Liver (tissue), 3 donors: Measurements from ENCODE around the gene POLR3G.

ENCODE experiments used
- ATF3 ChIP-seq: IDR thresholded peaks from 2 replicates; pipeline ENCODE4 v1.6.1; 2016; ENCODE audit warnings: antibody characterized with exemption
- CTCF ChIP-seq: fragments of 150-350 bp; IDR thresholded peaks from 2 replicates; pipeline ENCODE4 v1.5.1; 2017; ENCODE audit warnings: improper control_type of control experiment, low read depth, low read length; ENCODE audit not compliant: missing input control
- EGR1 ChIP-seq, 2 donors: IDR thresholded peaks; 2 replicates each; pipeline ENCODE4 v1.6.1; 2016 to 2018; ENCODE audit warnings: antibody characterized with exemption in 2 of 2, low read depth in 2 of 2
- FOXA1 ChIP-seq: IDR thresholded peaks from 2 replicates; pipeline ENCODE4 v1.6.1; 2016; ENCODE audit warnings: antibody characterized with exemption
- GABPA ChIP-seq, 2 donors: IDR thresholded peaks in 1 of 2; conservative IDR thresholded peaks in 1 of 2; 2 replicates each; pipeline ENCODE4 v1.6.1; 2016; ENCODE audit warnings: antibody characterized with exemption in 2 of 2, mild to moderate bottlenecking in 1 of 2, moderate library complexity in 1 of 2
- HNF4A ChIP-seq, 2 donors: conservative IDR thresholded peaks; 2 replicates each; pipeline ENCODE4 v1.6.1; 2016; ENCODE audit warnings: antibody characterized with exemption in 2 of 2, mild to moderate bottlenecking in 2 of 2
- JUND ChIP-seq, 2 donors: IDR thresholded peaks; 2 replicates each; pipeline ENCODE4 v1.6.1; 2016; ENCODE audit warnings: antibody characterized with exemption in 2 of 2
- RAD21 ChIP-seq, 2 donors: IDR thresholded peaks; 2 replicates each; pipeline ENCODE4 v1.6.1; 2016; ENCODE audit warnings: antibody characterized with exemption in 2 of 2, mild to moderate bottlenecking in 2 of 2
- REST ChIP-seq: IDR thresholded peaks from 2 replicates; pipeline ENCODE4 v1.6.1; 2016; ENCODE audit warnings: antibody characterized with exemption, mild to moderate bottlenecking
- RXRA ChIP-seq, 2 donors: IDR thresholded peaks; 2 replicates each; pipeline ENCODE4 v1.6.1; 2017 to 2018; ENCODE audit warnings: antibody characterized with exemption in 2 of 2, mild to moderate bottlenecking in 1 of 2
- SP1 ChIP-seq: IDR thresholded peaks from 2 replicates; pipeline ENCODE4 v1.6.1; 2018; ENCODE audit warnings: antibody characterized with exemption, mild to moderate bottlenecking
- TF ChIP-seq, protein P1 (sequence below): IDR thresholded peaks from 2 replicates; pipeline ENCODE4 v1.6.1; 2016; ENCODE audit warnings: antibody characterized with exemption
- donor health status: healthy.
- donor health status: healthy.

GRCh38 chr5:90549223-90549622, 74.6 kb downstream of the POLR3G start:
- TF ChIP-seq CTCF, result no peak
- TF ChIP-seq HNF4A (conservative IDR thresholded peaks at IDR 0.05), result no peak
- TF ChIP-seq EGR1 (IDR thresholded peaks at IDR 0.05; ENCODE audit: low read depth in 2 of 2), result no peak
- no peak for TF ChIP-seq GABPA (IDR thresholded peaks at IDR 0.05 in 1 of 2, conservative IDR thresholded peaks at IDR 0.05 in 1 of 2)
- TF ChIP-seq ATF3, result no peak
- no peak for TF ChIP-seq REST
- no peak for TF ChIP-seq RXRA (IDR thresholded peaks at IDR 0.05)
- TF ChIP-seq RAD21 (IDR thresholded peaks at IDR 0.05), result no peak
- no peak for TF ChIP-seq FOXA1
- TF ChIP-seq, protein P1, sequence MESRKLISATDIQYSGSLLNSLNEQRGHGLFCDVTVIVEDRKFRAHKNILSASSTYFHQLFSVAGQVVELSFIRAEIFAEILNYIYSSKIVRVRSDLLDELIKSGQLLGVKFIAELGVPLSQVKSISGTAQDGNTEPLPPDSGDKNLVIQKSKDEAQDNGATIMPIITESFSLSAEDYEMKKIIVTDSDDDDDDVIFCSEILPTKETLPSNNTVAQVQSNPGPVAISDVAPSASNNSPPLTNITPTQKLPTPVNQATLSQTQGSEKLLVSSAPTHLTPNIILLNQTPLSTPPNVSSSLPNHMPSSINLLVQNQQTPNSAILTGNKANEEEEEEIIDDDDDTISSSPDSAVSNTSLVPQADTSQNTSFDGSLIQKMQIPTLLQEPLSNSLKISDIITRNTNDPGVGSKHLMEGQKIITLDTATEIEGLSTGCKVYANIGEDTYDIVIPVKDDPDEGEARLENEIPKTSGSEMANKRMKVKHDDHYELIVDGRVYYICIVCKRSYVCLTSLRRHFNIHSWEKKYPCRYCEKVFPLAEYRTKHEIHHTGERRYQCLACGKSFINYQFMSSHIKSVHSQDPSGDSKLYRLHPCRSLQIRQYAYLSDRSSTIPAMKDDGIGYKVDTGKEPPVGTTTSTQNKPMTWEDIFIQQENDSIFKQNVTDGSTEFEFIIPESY, result no peak
- TF ChIP-seq JUND (IDR thresholded peaks at IDR 0.05), result no peak
- TF ChIP-seq SP1, result no peak
